Measurements from ENCODE around the gene TRMT2A. TPM values are rescaled to one million over a fixed set of nuclear protein-coding genes. Genes with fewer than 3 reads are reported as not detected.

Gene TRMT2A
- total RNA-seq, 2 experiments from 2014 or later: 97.5 to 118 TPM

Small RNAs within 50 kb of the gene (microRNA-seq; reads per million reads assigned to microRNA genes)
- not detected for gene MIR6816 (ENCODE audit: borderline replicate concordance)

Small RNAs within 50 kb of the gene (small RNA-seq; reads per million reads assigned to genes)
- gene MIR6816: not detected
- not detected for gene RF00017
- gene RF00599: not detected

Other genes with a start within 250 kb of the TRMT2A start
- 102 and 112 TPM in 2 replicates for gene COMT, start 175.5 kb downstream of the TRMT2A start, total RNA-seq (2014; rRNA removed; shearing (Covaris generic))
- 89.5 and 90.8 TPM in 2 replicates for gene COMT, start 175.5 kb downstream of the TRMT2A start, total RNA-seq (2022)
- gene TXNRD2, start 175.4 kb downstream of the TRMT2A start, total RNA-seq (2014; rRNA removed; shearing (Covaris generic)): 24.1 and 28.9 TPM in 2 replicates
- 23.5 and 24.7 TPM in 2 replicates for gene TXNRD2, start 175.4 kb downstream of the TRMT2A start, total RNA-seq (2022)
- gene ARVCF, start 100.4 kb downstream of the TRMT2A start, total RNA-seq (2014; rRNA removed; shearing (Covaris generic)): 1.8 and 2.9 TPM in 2 replicates
- gene ARVCF, start 100.4 kb downstream of the TRMT2A start, total RNA-seq (2022): 3.8 and 3.9 TPM in 2 replicates
- gene TANGO2, start 96.1 kb downstream of the TRMT2A start, total RNA-seq (2014; rRNA removed; shearing (Covaris generic)): 12.3 and 18.3 TPM in 2 replicates
- 23.3 and 25.0 TPM in 2 replicates for gene TANGO2, start 96.1 kb downstream of the TRMT2A start, total RNA-seq (2022)
- gene DGCR8, start 37.0 kb downstream of the TRMT2A start, total RNA-seq (2014; rRNA removed; shearing (Covaris generic)): 49.5 and 53.4 TPM in 2 replicates
- 68.2 and 75.6 TPM in 2 replicates for gene DGCR8, start 37.0 kb downstream of the TRMT2A start, total RNA-seq (2022)
- gene RANBP1, start 1.1 kb downstream of the TRMT2A start, total RNA-seq (2014; rRNA removed; shearing (Covaris generic)): 570 and 652 TPM in 2 replicates
- 398 and 406 TPM in 2 replicates for gene RANBP1, start 1.1 kb downstream of the TRMT2A start, total RNA-seq (2022)
- 1.8 and 2.3 TPM in 2 replicates for gene ZDHHC8, start 14.6 kb upstream of the TRMT2A start, total RNA-seq (2014; rRNA removed; shearing (Covaris generic))
- gene ZDHHC8, start 14.6 kb upstream of the TRMT2A start, total RNA-seq (2022): 9.6 and 16.7 TPM in 2 replicates
- gene CCDC188, start 33.8 kb upstream of the TRMT2A start, total RNA-seq (2014; rRNA removed; shearing (Covaris generic)): not detected in 2 replicates
- gene CCDC188, start 33.8 kb upstream of the TRMT2A start, total RNA-seq (2022): not detected in 2 replicates
- gene RTN4R, start 151.1 kb upstream of the TRMT2A start, total RNA-seq (2014; rRNA removed; shearing (Covaris generic)): not detected in 2 replicates
- not detected in 2 replicates for gene RTN4R, start 151.1 kb upstream of the TRMT2A start, total RNA-seq (2022)
- gene DGCR6L, start 202.8 kb upstream of the TRMT2A start, total RNA-seq (2014; rRNA removed; shearing (Covaris generic)): 36.0 and 37.8 TPM in 2 replicates
- 18.9 and 22.5 TPM in 2 replicates for gene DGCR6L, start 202.8 kb upstream of the TRMT2A start, total RNA-seq (2022)

Data from OCI-LY7 (cell line).